ENCODE results near the gene RASSF4. TPM values are rescaled to one million over a fixed set of nuclear protein-coding genes. Genes with fewer than 3 reads are reported as not detected.

RASSF4 gene
- total and polyA plus RNA-seq, 11 donors, result 48.3 to 125 (median 78.9) TPM

- peak in 1 of 5 donors; percentile 11 for DNase-seq
- TF ChIP-seq, protein P1, sequence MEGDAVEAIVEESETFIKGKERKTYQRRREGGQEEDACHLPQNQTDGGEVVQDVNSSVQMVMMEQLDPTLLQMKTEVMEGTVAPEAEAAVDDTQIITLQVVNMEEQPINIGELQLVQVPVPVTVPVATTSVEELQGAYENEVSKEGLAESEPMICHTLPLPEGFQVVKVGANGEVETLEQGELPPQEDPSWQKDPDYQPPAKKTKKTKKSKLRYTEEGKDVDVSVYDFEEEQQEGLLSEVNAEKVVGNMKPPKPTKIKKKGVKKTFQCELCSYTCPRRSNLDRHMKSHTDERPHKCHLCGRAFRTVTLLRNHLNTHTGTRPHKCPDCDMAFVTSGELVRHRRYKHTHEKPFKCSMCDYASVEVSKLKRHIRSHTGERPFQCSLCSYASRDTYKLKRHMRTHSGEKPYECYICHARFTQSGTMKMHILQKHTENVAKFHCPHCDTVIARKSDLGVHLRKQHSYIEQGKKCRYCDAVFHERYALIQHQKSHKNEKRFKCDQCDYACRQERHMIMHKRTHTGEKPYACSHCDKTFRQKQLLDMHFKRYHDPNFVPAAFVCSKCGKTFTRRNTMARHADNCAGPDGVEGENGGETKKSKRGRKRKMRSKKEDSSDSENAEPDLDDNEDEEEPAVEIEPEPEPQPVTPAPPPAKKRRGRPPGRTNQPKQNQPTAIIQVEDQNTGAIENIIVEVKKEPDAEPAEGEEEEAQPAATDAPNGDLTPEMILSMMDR (IDR thresholded peaks at IDR 0.05), result no peak
- no peak for TF ChIP-seq POLR2A (IDR thresholded peaks at IDR 0.05)
- Histone ChIP-seq H3K36me3 (no peaks in the 10 kb centered on the region), H3K4me1 (peaks cover 0 to 63% (median 39%) of the 10 kb centered on the region in 12 donors), H3K4me3 (no peak overlapping the region), H3K9me3 (peaks cover 0 to 3% (median 0%) of the 10 kb centered on the region in 12 donors), H3K27me3 (no peaks in the 10 kb centered on the region), H3K27ac (peak overlapping the region in 10 of 12 donors; percentile 31 to 72 (median 68))
- 82 to 92% (median 89%) methylated on average over 7 of the region's 7 CpGs for WGBS, 4 donors
- no peak for ATAC-seq
- intact Hi-C loops (cut with DNase I), result no loop called here
These were observed 23.2 kb upstream of the RASSF4 start for GRCh38 chr10:44936314-44936975.

GRCh38 chr10:44937196-44938005, 22.2 kb upstream of the RASSF4 start:
- peak in 2 of 5 donors; percentile 10 to 51 for DNase-seq
- Histone ChIP-seq H3K4me3 (no peak overlapping the region), H3K9me3 (peaks cover 0 to 3% (median 0%) of the 10 kb centered on the region in 12 donors), H3K36me3 (no peaks in the 10 kb centered on the region), H3K27me3 (no peaks in the 10 kb centered on the region), H3K27ac (peak overlapping the region in 1 of 12 donors; percentile 71), H3K4me1 (peaks cover 0 to 61% (median 38%) of the 10 kb centered on the region in 12 donors)
- TF ChIP-seq, protein P1 (IDR thresholded peaks at IDR 0.05), result no peak
- TF ChIP-seq POLR2A (IDR thresholded peaks at IDR 0.05), result no peak
- ATAC-seq, result no peak
- WGBS, 4 donors, result 85 to 88% (median 87%) methylated on average over 9 of the region's 9 CpGs
- intact Hi-C loops (cut with DNase I), result no loop called here

DNA sequence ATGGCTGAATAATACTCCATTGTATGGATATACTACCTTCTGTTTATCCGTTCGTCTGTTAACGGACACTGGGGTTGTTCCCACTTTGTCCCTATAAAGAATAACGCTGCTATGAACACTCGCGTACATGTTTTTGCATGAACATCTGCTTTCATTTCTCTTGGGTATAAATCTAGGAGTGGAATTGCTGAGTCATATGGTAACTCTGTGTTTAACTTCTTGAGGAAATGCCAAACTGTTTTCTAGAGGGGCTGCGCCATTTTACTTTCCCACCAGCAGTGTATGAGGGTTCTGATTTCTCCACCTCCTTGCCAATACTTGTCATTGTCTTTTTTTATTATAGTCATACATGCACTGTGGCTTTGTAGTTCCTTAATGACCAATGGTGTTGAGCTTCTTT, 20.6 kb upstream of the RASSF4 start:
- H3K27ac ChIP-seq, result peak overlapping the region in 1 of 12 donors; percentile 70
- no peak overlapping the region for H3K4me3 ChIP-seq
- TF ChIP-seq, protein P1 (IDR thresholded peaks at IDR 0.05), result no peak
- no peak for TF ChIP-seq POLR2A (IDR thresholded peaks at IDR 0.05)
- no peak for ATAC-seq
- no peaks in the 10 kb centered on the region for H3K27me3 ChIP-seq
- DNase-seq, result peak in 1 of 5 donors; percentile 4
- WGBS, 4 donors, result 78 to 94% (median 85%) methylated on average over 7 of the region's 7 CpGs
- H3K4me1 ChIP-seq, result peaks cover 0 to 47% (median 26%) of the 10 kb centered on the region in 12 donors
- H3K9me3 ChIP-seq, result peaks cover 0 to 4% (median 0%) of the 10 kb centered on the region in 12 donors
- intact Hi-C loops (cut with DNase I), result no loop called here
- H3K36me3 ChIP-seq, result no peaks in the 10 kb centered on the region

Data from heart left ventricle (tissue), 16 donors.